Hepatocyte (in vitro differentiated cells): ENCODE results near the gene XRCC4. TPM values are rescaled to one million over a fixed set of nuclear protein-coding genes. Genes with fewer than 3 reads are reported as not detected.

Source experiments
- DNase-seq: peaks from one replicate; pipeline ENCODE4 v3.0.0-alpha.2; 2016; ENCODE audit warnings: low spot score
- H2AFZ ChIP-seq: fragments of 200-600 bp; sonication (generic); 2 replicates; pipeline ENCODE4 v1.6.0; 2016; ENCODE audit warnings: antibody characterized with exemption, mild to moderate bottlenecking
- H3K27ac ChIP-seq: fragments of 200-600 bp; sonication (generic); 2 replicates; pipeline ENCODE4 v1.5.1; 2016; ENCODE audit warnings: mild to moderate bottlenecking
- H3K27me3 ChIP-seq: fragments of 200-600 bp; sonication (generic); 2 replicates; pipeline ENCODE4 v1.6.1; 2016
- H3K36me3 ChIP-seq: fragments of 200-600 bp; sonication (generic); replicated peaks from 2 replicates; pipeline ENCODE4 v1.5.1; 2016; ENCODE audit warnings: low read depth; ENCODE audit not compliant: insufficient read depth
- H3K4me1 ChIP-seq: fragments of 200-600 bp; sonication (generic); 2 replicates; pipeline ENCODE4 v1.5.1; 2016; ENCODE audit warnings: mild to moderate bottlenecking, moderate library complexity; ENCODE audit not compliant: insufficient read depth
- H3K4me2 ChIP-seq: fragments of 200-600 bp; sonication (generic); 2 replicates; pipeline ENCODE4 v1.6.0; 2016
- H3K4me3 ChIP-seq: fragments of 200-600 bp; sonication (generic); 2 replicates; pipeline ENCODE4 v1.5.1; 2016; ENCODE audit warnings: mild to moderate bottlenecking
- H3K79me2 ChIP-seq: fragments of 200-600 bp; sonication (generic); 2 replicates; pipeline ENCODE4 v1.6.0; 2017; ENCODE audit warnings: mild to moderate bottlenecking
- H3K9me2 ChIP-seq: fragments of 200-600 bp; sonication (generic); replicated peaks from 2 replicates; pipeline ENCODE4 v1.6.0; 2017; ENCODE audit warnings: mild to moderate bottlenecking; ENCODE audit not compliant: insufficient read depth
- H3K9me3 ChIP-seq: fragments of 200-600 bp; sonication (generic); 2 replicates; pipeline ENCODE4 v1.5.1; 2016; ENCODE audit warnings: low read depth, mild to moderate bottlenecking
- H4K20me1 ChIP-seq: fragments of 200-600 bp; sonication (generic); 2 replicates; pipeline ENCODE4 v1.6.0; 2016; ENCODE audit warnings: mild to moderate bottlenecking; ENCODE audit not compliant: insufficient read depth, poor library complexity, severe bottlenecking
- EZH2 ChIP-seq: fragments of 200-600 bp; sonication (generic); IDR thresholded peaks from 2 replicates; pipeline ENCODE4 v1.6.1; 2016; ENCODE audit warnings: antibody characterized with exemption, mild to moderate bottlenecking, borderline replicate concordance
- EZH2phosphoT487 ChIP-seq: fragments of 200-600 bp; sonication (generic); IDR thresholded peaks from one replicate; pipeline ENCODE4 v1.6.1; 2018; ENCODE audit warnings: antibody characterized with exemption, mild to moderate bottlenecking, low read depth, moderate library complexity; ENCODE audit not compliant: unreplicated experiment, severe bottlenecking
- WGBS: methylation state at CpG from one replicate; pipeline ENCODE4 v1.1.6; 2016; ENCODE audit warnings: low lambda C conversion rate; ENCODE audit errors: missing lambda C conversion rate; 5-methylcytosine and 5-hydroxymethylcytosine counted together
- polyA plus RNA-seq: library from polyadenylated mRNA; unstranded; fragments of >200 nt; fragmentation: Nextera tagmentation; extraction: Ambion mirVana; gene quantifications from 2 replicates; pipeline ENCODE4 v1.2.1, GENCODE V29; 2016
- total RNA-seq: library from RNA; depleted of rRNA; stranded (reverse); fragments of >200 nt; gene quantifications from 2 replicates; pipeline ENCODE4 v1.2.3, GENCODE V29; 2014
- TF ChIP-seq, protein P1 (sequence below): fragments of 200-600 bp; sonication (generic); IDR thresholded peaks from 2 replicates; pipeline ENCODE4 v1.5.1; 2016; ENCODE audit warnings: antibody characterized with exemption, mild to moderate bottlenecking; ENCODE audit not compliant: poor library complexity

Gene XRCC4
- total and polyA plus RNA-seq, 2 experiments from 2014 or later = 12.7 to 21.5 TPM

DNA sequence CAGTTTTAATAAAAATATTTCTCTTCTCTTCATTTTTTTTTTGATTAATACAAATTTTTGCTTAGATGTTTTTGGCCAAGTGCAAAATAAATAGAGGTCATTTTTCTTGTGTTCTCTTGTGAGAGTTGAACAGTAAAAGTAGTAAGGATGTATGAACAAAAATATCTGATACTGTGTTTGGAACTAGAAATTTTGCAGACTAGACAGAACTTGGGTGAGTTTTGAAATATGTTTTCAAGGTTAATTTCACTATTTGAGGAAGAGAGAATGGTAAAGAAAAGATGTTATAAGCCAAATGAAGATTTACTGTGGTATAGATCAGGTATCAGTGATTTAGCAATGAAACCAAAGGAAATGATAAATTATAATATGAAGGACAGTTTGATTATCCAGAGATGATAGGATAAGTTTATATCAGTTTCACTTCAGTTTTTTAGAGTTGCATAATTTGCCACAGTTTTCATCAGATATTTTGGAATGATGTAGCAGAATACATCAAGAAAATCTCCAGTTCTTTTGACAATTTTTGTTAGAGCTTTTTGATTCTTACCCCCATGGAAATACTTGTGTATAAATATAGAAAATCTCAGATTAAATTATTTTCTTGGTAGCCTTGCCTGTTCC, 246.3 kb downstream of the XRCC4 start:
- Histone ChIP-seq H3K4me1 (no peaks in the 10 kb centered on the region), H2AFZ (no peak overlapping the region), H3K36me3 (no peaks in the 10 kb centered on the region), H3K9me3 (no peaks in the 10 kb centered on the region), H4K20me1 (no peaks in the 10 kb centered on the region), H3K4me3 (no peak overlapping the region), H3K79me2 (no peaks in the 10 kb centered on the region), H3K27ac (no peak overlapping the region), H3K4me2 (no peak overlapping the region), H3K9me2 (no peaks in the 10 kb centered on the region), H3K27me3 (no peaks in the 10 kb centered on the region)
- TF ChIP-seq, protein P1, sequence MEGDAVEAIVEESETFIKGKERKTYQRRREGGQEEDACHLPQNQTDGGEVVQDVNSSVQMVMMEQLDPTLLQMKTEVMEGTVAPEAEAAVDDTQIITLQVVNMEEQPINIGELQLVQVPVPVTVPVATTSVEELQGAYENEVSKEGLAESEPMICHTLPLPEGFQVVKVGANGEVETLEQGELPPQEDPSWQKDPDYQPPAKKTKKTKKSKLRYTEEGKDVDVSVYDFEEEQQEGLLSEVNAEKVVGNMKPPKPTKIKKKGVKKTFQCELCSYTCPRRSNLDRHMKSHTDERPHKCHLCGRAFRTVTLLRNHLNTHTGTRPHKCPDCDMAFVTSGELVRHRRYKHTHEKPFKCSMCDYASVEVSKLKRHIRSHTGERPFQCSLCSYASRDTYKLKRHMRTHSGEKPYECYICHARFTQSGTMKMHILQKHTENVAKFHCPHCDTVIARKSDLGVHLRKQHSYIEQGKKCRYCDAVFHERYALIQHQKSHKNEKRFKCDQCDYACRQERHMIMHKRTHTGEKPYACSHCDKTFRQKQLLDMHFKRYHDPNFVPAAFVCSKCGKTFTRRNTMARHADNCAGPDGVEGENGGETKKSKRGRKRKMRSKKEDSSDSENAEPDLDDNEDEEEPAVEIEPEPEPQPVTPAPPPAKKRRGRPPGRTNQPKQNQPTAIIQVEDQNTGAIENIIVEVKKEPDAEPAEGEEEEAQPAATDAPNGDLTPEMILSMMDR = no peak
- TF ChIP-seq EZH2phosphoT487 (no peak), EZH2 (no peak)
- DNase-seq = no peak

DNA sequence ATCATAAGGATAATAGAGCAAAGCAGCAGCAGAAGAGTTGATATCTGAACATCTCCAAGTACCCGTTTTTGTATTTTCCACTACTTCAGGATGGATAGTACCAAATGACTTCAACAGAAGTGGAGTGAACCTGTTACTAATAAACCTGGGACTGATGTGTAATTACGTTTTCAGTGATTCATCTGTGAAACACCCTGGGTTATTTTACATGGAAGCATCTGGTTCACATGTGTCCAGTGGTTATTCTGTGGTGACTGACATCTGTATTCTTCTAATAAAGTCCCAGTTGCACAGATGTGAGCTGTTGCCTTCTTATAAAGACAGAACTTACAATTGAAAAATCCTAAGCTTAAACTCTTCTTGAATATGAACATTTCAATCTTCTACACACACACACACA, 254.5 kb downstream of the XRCC4 start:
- Histone ChIP-seq H3K27ac (no peak overlapping the region), H3K4me2 (no peak overlapping the region), H4K20me1 (no peaks in the 10 kb centered on the region), H3K4me3 (no peak overlapping the region), H3K27me3 (no peaks in the 10 kb centered on the region), H2AFZ (no peak overlapping the region), H3K9me3 (no peaks in the 10 kb centered on the region), H3K9me2 (no peaks in the 10 kb centered on the region), H3K4me1 (no peaks in the 10 kb centered on the region), H3K79me2 (no peaks in the 10 kb centered on the region), H3K36me3 (no peaks in the 10 kb centered on the region)
- WGBS = 57% methylated on average over 2 of the region's 2 CpGs
- no peak for DNase-seq
- no peak for TF ChIP-seq EZH2
- TF ChIP-seq, protein P1 = no peak
- TF ChIP-seq EZH2phosphoT487 = no peak

DNA sequence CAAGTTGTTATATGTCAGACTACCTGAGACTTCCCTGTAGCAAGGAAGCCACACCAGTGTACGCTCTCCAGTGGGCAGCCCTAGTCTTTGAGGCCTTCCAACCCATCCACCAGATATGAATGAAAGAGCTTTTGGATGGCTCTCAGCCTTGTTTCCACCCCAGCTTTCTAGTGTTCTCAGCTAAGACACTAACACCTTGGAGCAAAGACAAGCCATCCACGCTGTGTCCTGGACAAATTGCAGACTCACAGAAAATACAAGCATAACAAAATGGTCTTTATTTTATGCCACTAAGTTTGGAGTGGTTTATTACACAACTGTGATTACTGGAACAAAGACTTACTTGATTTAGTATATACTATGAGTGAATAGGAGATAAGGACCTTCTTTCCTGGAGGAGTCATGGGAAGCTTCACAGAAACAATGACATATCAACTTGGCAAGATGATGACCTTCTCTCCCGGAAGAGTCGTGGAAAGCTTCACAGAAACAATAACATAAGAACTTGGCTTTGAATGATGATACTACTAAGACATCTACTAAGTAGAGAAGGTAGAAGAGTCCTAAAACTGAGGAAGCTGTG, 260.2 kb downstream of the XRCC4 start:
- no peak for DNase-seq
- H3K79me2 ChIP-seq = no peaks in the 10 kb centered on the region
- H3K4me2 ChIP-seq = no peak overlapping the region
- no peaks in the 10 kb centered on the region for H3K27me3 ChIP-seq
- 88% methylated on average over 4 of the region's 4 CpGs for WGBS
- no peaks in the 10 kb centered on the region for H4K20me1 ChIP-seq
- no peak overlapping the region for H2AFZ ChIP-seq
- H3K27ac ChIP-seq = no peak overlapping the region
- no peaks in the 10 kb centered on the region for H3K36me3 ChIP-seq
- H3K9me2 ChIP-seq = no peaks in the 10 kb centered on the region
- no peaks in the 10 kb centered on the region for H3K9me3 ChIP-seq
- no peak overlapping the region for H3K4me3 ChIP-seq
- TF ChIP-seq EZH2 = no peak
- TF ChIP-seq, protein P1 = no peak
- no peaks in the 10 kb centered on the region for H3K4me1 ChIP-seq

GRCh38 chr5:83340511-83340918, 263.2 kb downstream of the XRCC4 start:
- Histone ChIP-seq H2AFZ (no peak overlapping the region), H3K4me2 (no peak overlapping the region), H3K36me3 (no peaks in the 10 kb centered on the region)

More at GRCh38 chr5:83340511-83340918, 263.2 kb downstream of the XRCC4 start:
- Histone ChIP-seq H3K27ac (no peak overlapping the region), H3K4me3 (no peak overlapping the region), H3K9me2 (no peaks in the 10 kb centered on the region), H4K20me1 (no peaks in the 10 kb centered on the region), H3K79me2 (no peaks in the 10 kb centered on the region), H3K27me3 (no peaks in the 10 kb centered on the region), H3K4me1 (no peaks in the 10 kb centered on the region), H3K9me3 (no peaks in the 10 kb centered on the region)
- no peak for TF ChIP-seq EZH2phosphoT487
- no peak for TF ChIP-seq EZH2
- TF ChIP-seq, protein P1 = no peak
- no peak for DNase-seq
- WGBS = 80% methylated on average over 2 of the region's 2 CpGs
